ENCODE data around the gene ITGB1BP1. TPM values are rescaled to one million over a fixed set of nuclear protein-coding genes. Genes with fewer than 3 reads are reported as not detected.

Gene ITGB1BP1
- polyA plus RNA-seq, 1 of the 3 experiments (the other 2 are of a cell fraction) = 56.6 TPM

DNA sequence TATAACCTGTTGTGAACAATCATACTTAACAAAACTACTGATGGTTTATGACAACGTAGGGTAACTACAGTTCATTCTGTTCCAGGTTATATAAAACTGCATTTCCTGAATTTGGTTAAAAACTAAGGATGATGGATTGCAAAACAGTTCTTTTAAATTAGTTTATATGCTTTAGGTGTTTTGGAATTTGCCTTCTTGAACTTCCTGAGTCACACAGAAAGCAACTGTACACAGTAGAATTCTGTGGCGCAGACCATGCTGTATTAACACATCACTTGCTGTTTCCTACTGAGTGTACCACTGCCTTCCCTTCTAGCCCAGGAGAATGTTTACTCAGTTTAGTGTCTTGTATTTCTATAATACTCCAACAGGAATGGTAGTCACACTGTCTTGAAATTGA lies 19.4 kb downstream of the ITGB1BP1 start:
- H3K27me3 ChIP-seq (ENCODE audit: insufficient read depth) = no peaks in the 10 kb centered on the region
- H3K4me2 ChIP-seq = no peak overlapping the region
- peaks cover 46% of the 10 kb centered on the region for H3F3A ChIP-seq (replicated peaks; ENCODE audit: insufficient read depth)
- TF ChIP-seq, protein P1, sequence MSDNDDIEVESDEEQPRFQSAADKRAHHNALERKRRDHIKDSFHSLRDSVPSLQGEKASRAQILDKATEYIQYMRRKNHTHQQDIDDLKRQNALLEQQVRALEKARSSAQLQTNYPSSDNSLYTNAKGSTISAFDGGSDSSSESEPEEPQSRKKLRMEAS (IDR thresholded peaks at IDR 0.05; ENCODE audit: low read depth) = no peak
- TF ChIP-seq NRF1 (IDR thresholded peaks at IDR 0.05; ENCODE audit: low read depth, low read length) (no peak), GATA2 (CRISPR knock-in tag; IDR thresholded peaks at IDR 0.05) (no peak)
- POLR2A ChIA-PET = no interaction called here
- no peaks in the 10 kb centered on the region for H3K79me2 ChIP-seq (ENCODE audit: insufficient read depth)
- no peak for DNase-seq
- H3K4me1 ChIP-seq (ENCODE audit: control insufficient read depth in 1 of 2, insufficient read depth in 2 of 2, low read depth in 1 of 2, low read length in 1 of 2) = peaks cover 0 to 3% of the 10 kb centered on the region in 2 experiments; a peak in 2 of 4 replicates
- H3K36me3 ChIP-seq (replicated peaks in 1 of 2; ENCODE audit: control insufficient read depth in 1 of 2, insufficient read depth in 2 of 2, low read length in 1 of 2) = peaks cover 41 to 81% of the 10 kb centered on the region in 2 experiments
- peaks cover 10% of the 10 kb centered on the region for H4K20me1 ChIP-seq (ENCODE audit: insufficient read depth)
- H2AFZ ChIP-seq (ENCODE audit: low read depth) = no peak overlapping the region
- no peak overlapping the region for H3K9ac ChIP-seq
- peak overlapping the region; percentile 15 to 51 for H3K27ac ChIP-seq (ENCODE audit: low read depth in 2 of 2, low read length in 1 of 2)
- 69% methylated on average over 2 of the region's 2 CpGs for WGBS (ENCODE audit: low lambda C conversion rate)
- H3K4me3 ChIP-seq (ENCODE audit: low read depth in 2 of 2, low read length in 1 of 2) = no peak overlapping the region
- H3K9me3 ChIP-seq = no peaks in the 10 kb centered on the region
- H3K9me2 ChIP-seq = no peaks in the 10 kb centered on the region
- CTCF ChIA-PET = interaction anchor here (1.2 kb wide), 1 partner anchor 265 kb away, joined by 4 read pairs; no protein-coding TSS in a partner anchor

DNA sequence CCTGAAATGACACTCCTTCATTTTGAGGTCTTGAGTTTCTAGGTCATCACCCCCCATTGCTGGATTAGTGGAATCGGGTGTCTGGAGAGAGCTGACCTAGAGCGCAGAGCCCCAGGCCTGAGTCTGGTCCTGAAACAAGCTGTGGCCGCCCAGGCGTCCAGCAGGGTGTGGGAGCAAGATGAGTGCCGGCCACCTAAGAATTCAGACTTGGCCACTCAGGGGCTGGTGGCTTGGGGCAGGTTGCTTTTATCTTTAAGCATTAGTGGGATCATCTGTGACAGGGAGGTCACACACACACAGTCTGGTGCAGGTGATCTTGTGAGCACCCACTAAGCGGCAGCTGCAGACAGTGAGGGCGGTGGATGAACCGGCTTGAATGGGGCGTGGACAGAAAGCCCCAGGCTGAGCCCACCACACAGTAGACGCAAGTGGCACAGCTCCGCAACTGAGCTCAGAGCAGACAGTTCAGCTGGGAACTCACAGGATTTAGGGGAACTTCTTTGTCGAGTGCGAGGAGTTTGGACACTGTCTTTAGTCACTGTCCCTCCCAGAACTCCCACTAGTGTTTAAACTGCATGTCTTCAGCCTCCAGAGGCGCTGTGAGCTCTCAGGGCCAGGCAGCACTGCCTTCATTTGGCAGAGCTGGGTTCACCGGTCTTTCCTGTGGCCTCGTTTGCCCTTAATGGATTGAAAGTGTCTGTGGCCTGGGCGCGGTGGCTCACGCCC lies 21.5 kb downstream of the ITGB1BP1 start:
- CTCF ChIA-PET = interaction anchor here (0.6 to 1.7 kb wide), 4 partner anchors 13 to 261 kb away, joined by 3 to 8 read pairs (median 3); no protein-coding TSS in a partner anchor
- Histone ChIP-seq H3K27ac (ENCODE audit: low read depth in 2 of 2, low read length in 1 of 2) (no peak overlapping the region; a peak in 1 of 4 replicates), H4K20me1 (ENCODE audit: insufficient read depth) (peaks cover 10% of the 10 kb centered on the region), H3K79me2 (ENCODE audit: insufficient read depth) (no peaks in the 10 kb centered on the region), H3K4me2 (no peak overlapping the region), H2AFZ (ENCODE audit: low read depth) (no peak overlapping the region), H3K36me3 (replicated peaks in 1 of 2; ENCODE audit: control insufficient read depth in 1 of 2, insufficient read depth in 2 of 2, low read length in 1 of 2) (peaks cover 53 to 69% of the 10 kb centered on the region in 2 experiments), H3F3A (replicated peaks; ENCODE audit: insufficient read depth) (peaks cover 36% of the 10 kb centered on the region), H3K4me3 (ENCODE audit: low read depth in 2 of 2, low read length in 1 of 2) (no peak overlapping the region), H3K27me3 (ENCODE audit: insufficient read depth) (no peaks in the 10 kb centered on the region), H3K9ac (no peak overlapping the region), H3K9me2 (no peaks in the 10 kb centered on the region), H3K9me3 (no peaks in the 10 kb centered on the region), H3K4me1 (ENCODE audit: control insufficient read depth in 1 of 2, insufficient read depth in 2 of 2, low read depth in 1 of 2, low read length in 1 of 2) (peaks cover 0 to 3% of the 10 kb centered on the region in 2 experiments; a peak in 2 of 4 replicates)
- no peak for DNase-seq
- POLR2A ChIA-PET = no interaction called here
- TF ChIP-seq YY1 (IDR thresholded peaks at IDR 0.05; ENCODE audit: low read depth) (no peak), NRF1 (IDR thresholded peaks at IDR 0.05; ENCODE audit: low read depth, low read length) (no peak)
- WGBS (ENCODE audit: low lambda C conversion rate) = 96% methylated on average over 19 of the region's 19 CpGs

DNA sequence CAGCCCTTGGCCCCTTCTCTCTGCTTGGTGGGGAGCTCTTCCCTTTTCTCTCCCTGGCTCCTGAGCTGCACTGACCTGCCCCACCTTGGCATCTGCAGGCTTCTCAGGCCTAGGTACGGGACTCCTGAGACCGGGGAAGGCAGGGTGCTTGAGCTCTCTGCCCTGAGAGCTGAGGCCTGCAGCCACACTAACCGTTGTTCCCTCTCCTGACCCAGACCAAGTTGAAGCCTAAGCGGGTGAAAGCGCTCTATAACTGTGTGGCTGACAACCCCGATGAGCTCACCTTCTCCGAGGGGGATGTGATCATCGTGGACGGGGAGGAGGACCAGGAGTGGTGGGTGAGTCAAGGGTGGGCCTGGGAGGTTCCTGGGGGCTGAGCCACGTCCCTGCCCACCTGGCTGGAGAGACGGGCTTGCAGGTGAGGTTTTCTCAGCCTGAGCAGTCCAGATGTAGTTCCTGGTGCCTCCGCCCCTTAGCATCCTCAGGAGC lies 22.2 kb downstream of the ITGB1BP1 start:
- TF ChIP-seq, protein P2, sequence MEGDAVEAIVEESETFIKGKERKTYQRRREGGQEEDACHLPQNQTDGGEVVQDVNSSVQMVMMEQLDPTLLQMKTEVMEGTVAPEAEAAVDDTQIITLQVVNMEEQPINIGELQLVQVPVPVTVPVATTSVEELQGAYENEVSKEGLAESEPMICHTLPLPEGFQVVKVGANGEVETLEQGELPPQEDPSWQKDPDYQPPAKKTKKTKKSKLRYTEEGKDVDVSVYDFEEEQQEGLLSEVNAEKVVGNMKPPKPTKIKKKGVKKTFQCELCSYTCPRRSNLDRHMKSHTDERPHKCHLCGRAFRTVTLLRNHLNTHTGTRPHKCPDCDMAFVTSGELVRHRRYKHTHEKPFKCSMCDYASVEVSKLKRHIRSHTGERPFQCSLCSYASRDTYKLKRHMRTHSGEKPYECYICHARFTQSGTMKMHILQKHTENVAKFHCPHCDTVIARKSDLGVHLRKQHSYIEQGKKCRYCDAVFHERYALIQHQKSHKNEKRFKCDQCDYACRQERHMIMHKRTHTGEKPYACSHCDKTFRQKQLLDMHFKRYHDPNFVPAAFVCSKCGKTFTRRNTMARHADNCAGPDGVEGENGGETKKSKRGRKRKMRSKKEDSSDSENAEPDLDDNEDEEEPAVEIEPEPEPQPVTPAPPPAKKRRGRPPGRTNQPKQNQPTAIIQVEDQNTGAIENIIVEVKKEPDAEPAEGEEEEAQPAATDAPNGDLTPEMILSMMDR (IDR thresholded peaks at IDR 0.05) = no peak
- TF ChIP-seq, protein P3, sequence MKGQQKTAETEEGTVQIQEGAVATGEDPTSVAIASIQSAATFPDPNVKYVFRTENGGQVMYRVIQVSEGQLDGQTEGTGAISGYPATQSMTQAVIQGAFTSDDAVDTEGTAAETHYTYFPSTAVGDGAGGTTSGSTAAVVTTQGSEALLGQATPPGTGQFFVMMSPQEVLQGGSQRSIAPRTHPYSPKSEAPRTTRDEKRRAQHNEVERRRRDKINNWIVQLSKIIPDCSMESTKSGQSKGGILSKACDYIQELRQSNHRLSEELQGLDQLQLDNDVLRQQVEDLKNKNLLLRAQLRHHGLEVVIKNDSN (IDR thresholded peaks at IDR 0.05; ENCODE audit: borderline replicate concordance, low read depth) = no peak
- TF ChIP-seq, protein P4, sequence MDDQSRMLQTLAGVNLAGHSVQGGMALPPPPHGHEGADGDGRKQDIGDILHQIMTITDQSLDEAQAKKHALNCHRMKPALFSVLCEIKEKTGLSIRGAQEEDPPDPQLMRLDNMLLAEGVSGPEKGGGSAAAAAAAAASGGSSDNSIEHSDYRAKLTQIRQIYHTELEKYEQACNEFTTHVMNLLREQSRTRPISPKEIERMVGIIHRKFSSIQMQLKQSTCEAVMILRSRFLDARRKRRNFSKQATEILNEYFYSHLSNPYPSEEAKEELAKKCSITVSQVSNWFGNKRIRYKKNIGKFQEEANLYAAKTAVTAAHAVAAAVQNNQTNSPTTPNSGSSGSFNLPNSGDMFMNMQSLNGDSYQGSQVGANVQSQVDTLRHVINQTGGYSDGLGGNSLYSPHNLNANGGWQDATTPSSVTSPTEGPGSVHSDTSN (IDR thresholded peaks at IDR 0.05) = no peak
- no peak for TF ChIP-seq YY1 (IDR thresholded peaks at IDR 0.05; ENCODE audit: low read depth)
- Histone ChIP-seq H3K9ac (no peak overlapping the region), H3K9me3 (no peaks in the 10 kb centered on the region), H2AFZ (ENCODE audit: low read depth) (no peak overlapping the region), H3K79me2 (ENCODE audit: insufficient read depth) (no peaks in the 10 kb centered on the region), H3K9me2 (no peaks in the 10 kb centered on the region), H3K27me3 (ENCODE audit: insufficient read depth) (no peaks in the 10 kb centered on the region), H3K36me3 (replicated peaks in 1 of 2; ENCODE audit: control insufficient read depth in 1 of 2, insufficient read depth in 2 of 2, low read length in 1 of 2) (peaks cover 56 to 65% of the 10 kb centered on the region in 2 experiments), H4K20me1 (ENCODE audit: insufficient read depth) (peaks cover 10% of the 10 kb centered on the region), H3F3A (replicated peaks; ENCODE audit: insufficient read depth) (peaks cover 33% of the 10 kb centered on the region), H3K4me2 (no peak overlapping the region), H3K4me1 (ENCODE audit: control insufficient read depth in 1 of 2, insufficient read depth in 2 of 2, low read depth in 1 of 2, low read length in 1 of 2) (peaks cover 0 to 3% of the 10 kb centered on the region in 2 experiments; a peak in 2 of 4 replicates), H3K4me3 (ENCODE audit: low read depth in 2 of 2, low read length in 1 of 2) (no peak overlapping the region), H3K27ac (ENCODE audit: low read depth in 2 of 2, low read length in 1 of 2) (no peak overlapping the region)
- DNase-seq = no peak
- 96% methylated on average over 12 of the region's 12 CpGs for WGBS (ENCODE audit: low lambda C conversion rate)
- ChIA-PET POLR2A (no interaction called here), CTCF (interaction anchor here (0.8 to 1.7 kb wide), 2 partner anchors 16 to 260 kb away, joined by 3 to 8 read pairs; no protein-coding TSS in a partner anchor)

All from SK-N-SH (cell line).